Measurements from ENCODE around the gene UAP1L1. TPM values are rescaled to one million over a fixed set of nuclear protein-coding genes. Genes with fewer than 3 reads are reported as not detected.
A peak's percentile ranks its signal among the peaks of the same experiment; 100 is the strongest.

UAP1L1 gene
- total RNA-seq, 2 donors from 2014 or later = 9.0 to 13.0 TPM

GRCh38 chr9:137130176-137130755, 52.9 kb downstream of the UAP1L1 start:
- DNase-seq = no peak
- no peaks in the 10 kb centered on the region for H3K36me3 ChIP-seq
- no peaks in the 10 kb centered on the region for H3K27me3 ChIP-seq
- no peak for TF ChIP-seq CTCF (IDR thresholded peaks at IDR 0.05)
- no peaks in the 10 kb centered on the region for H3K9me3 ChIP-seq
- intact Hi-C loops (cut with DNase I) = no loop called here
- peaks cover 6% of the 10 kb centered on the region for H3K4me1 ChIP-seq
- peak overlapping the region; percentile 66 for H3K4me3 ChIP-seq
- no peak overlapping the region for H3K9ac ChIP-seq (ENCODE audit: low read depth in 2 of 2, low read length in 2 of 2)
- peak overlapping the region; percentile 40 for H3K27ac ChIP-seq

Other genes starting within 250 kb of the UAP1L1 start
- 10 to 100 TPM; 11.5 to 17.1 TPM for gene AJM1, start 235.0 kb upstream of the UAP1L1 start, total RNA-seq
- 100 to 1,000 TPM; 137 to 176 TPM for gene PHPT1, start 228.1 kb upstream of the UAP1L1 start, total RNA-seq
- gene MAMDC4, start 225.2 kb upstream of the UAP1L1 start, total RNA-seq = 10 to 100 TPM; 11.0 to 61.7 TPM
- 100 to 1,000 TPM; 442 to 494 TPM for gene EDF1, start 211.2 kb upstream of the UAP1L1 start, total RNA-seq
- gene TRAF2, start 191.0 kb upstream of the UAP1L1 start, total RNA-seq = 10 to 100 TPM; 22.4 to 50.6 TPM
- gene FBXW5, start 132.8 kb upstream of the UAP1L1 start, total RNA-seq = 100 to 1,000 TPM; 162 to 174 TPM
- 10 to 100 TPM in 1 of 2 donors, 1 to 10 TPM in 1; 5.3 to 11.9 TPM for gene C8G, start 132.3 kb upstream of the UAP1L1 start, total RNA-seq
- gene LCN12, start 125.2 kb upstream of the UAP1L1 start, total RNA-seq = 1 to 10 TPM; 6.5 to 8.6 TPM
- 10 to 100 TPM; 15.9 to 26.1 TPM for gene PTGDS, start 100.0 kb upstream of the UAP1L1 start, total RNA-seq
- gene LCNL1, start 94.5 kb upstream of the UAP1L1 start, total RNA-seq = not detected
- 10 to 100 TPM; 29.9 to 81.0 TPM for gene PAXX, start 85.1 kb upstream of the UAP1L1 start, total RNA-seq
- 10 to 100 TPM in 1 of 2 donors, 1 to 10 TPM in 1; 3.6 to 15.4 TPM for gene CLIC3, start 80.9 kb upstream of the UAP1L1 start, total RNA-seq
- 10 to 100 TPM; 22.4 to 47.5 TPM for gene ABCA2, start 49.3 kb upstream of the UAP1L1 start, total RNA-seq
- not detected for gene FUT7, start 45.4 kb upstream of the UAP1L1 start, total RNA-seq
- gene NPDC1, start 31.3 kb upstream of the UAP1L1 start, total RNA-seq = 100 to 1,000 TPM; 149 to 177 TPM
- 10 to 100 TPM; 20.5 to 22.1 TPM for gene ENTPD2, start 23.5 kb upstream of the UAP1L1 start, total RNA-seq
- 10 to 100 TPM; 19.2 to 57.8 TPM for gene SAPCD2, start 7.0 kb upstream of the UAP1L1 start, total RNA-seq
- gene MAN1B1, start 9.5 kb downstream of the UAP1L1 start, total RNA-seq = 10 to 100 TPM; 43.5 to 52.6 TPM
- 10 to 100 TPM; 46.2 to 52.5 TPM for gene DPP7, start 37.2 kb downstream of the UAP1L1 start, total RNA-seq
- gene GRIN1, start 61.6 kb downstream of the UAP1L1 start, total RNA-seq = under 1 TPM; 0.47 to 0.93 TPM
- 10 to 100 TPM; 64.6 to 95.8 TPM for gene LRRC26, start 92.5 kb downstream of the UAP1L1 start, total RNA-seq
- under 1 TPM in 1 of 2 donors, not detected in 1; 0.67 TPM for gene TMEM210, start 94.5 kb downstream of the UAP1L1 start, total RNA-seq
- 10 to 100 TPM; 33.8 to 67.8 TPM for gene ANAPC2, start 111.0 kb downstream of the UAP1L1 start, total RNA-seq
- 100 to 1,000 TPM in 1 of 2 donors, 10 to 100 TPM in 1; 60.0 to 100 TPM for gene SSNA1, start 111.2 kb downstream of the UAP1L1 start, total RNA-seq
- 100 to 1,000 TPM in 1 of 2 donors, 10 to 100 TPM in 1; 83.1 to 124 TPM for gene TPRN, start 123.2 kb downstream of the UAP1L1 start, total RNA-seq
- 10 to 100 TPM; 35.7 to 43.5 TPM for gene TMEM203, start 128.1 kb downstream of the UAP1L1 start, total RNA-seq
- gene NDOR1, start 128.2 kb downstream of the UAP1L1 start, total RNA-seq = 10 to 100 TPM; 11.7 to 36.9 TPM
- gene RNF208, start 144.7 kb downstream of the UAP1L1 start, total RNA-seq = 1 to 10 TPM; 6.5 to 9.3 TPM
- gene CYSRT1, start 147.7 kb downstream of the UAP1L1 start, total RNA-seq = under 1 TPM in 1 of 2 donors, not detected in 1; 0.64 TPM
- gene RNF224, start 150.0 kb downstream of the UAP1L1 start, total RNA-seq = not detected
- not detected for gene SLC34A3, start 153.4 kb downstream of the UAP1L1 start, total RNA-seq
- 100 to 1,000 TPM; 303 to 779 TPM for gene TUBB4B, start 163.8 kb downstream of the UAP1L1 start, total RNA-seq
- not detected for gene STPG3, start 173.8 kb downstream of the UAP1L1 start, total RNA-seq
- gene NELFB, start 177.8 kb downstream of the UAP1L1 start, total RNA-seq = 10 to 100 TPM; 62.1 to 87.1 TPM
- gene TOR4A, start 200.2 kb downstream of the UAP1L1 start, total RNA-seq = 10 to 100 TPM; 57.1 to 63.9 TPM
- gene NRARP, start 224.8 kb downstream of the UAP1L1 start, total RNA-seq = 100 to 1,000 TPM; 120 to 178 TPM